B cell (primary cell): ENCODE measurements around the gene CD53.
"Not testable (repeated sequence)": the region's sequence is repeated elsewhere in the genome, so short reads cannot be mapped to it uniquely, and the experiment has no call there.

Source experiments
- CTCF ChIP-seq: fragments of 200-600 bp; IDR thresholded peaks from one replicate; pipeline ENCODE4 v1.8.0; 2022; ENCODE audit warnings: antibody characterized with exemption, mild to moderate bottlenecking
- EZH2 ChIP-seq: IDR thresholded peaks from 2 replicates; pipeline ENCODE4 v1.6.1; 2012; ENCODE audit warnings: borderline replicate concordance, low read depth, mild to moderate bottlenecking, moderate library complexity, low read length; ENCODE audit not compliant: insufficient read depth, poor library complexity, severe bottlenecking

GRCh38 chr1:110861942-110862341 is 11.0 kb upstream of the CD53 start:
- TF ChIP-seq CTCF, EZH2: not testable (repeated sequence)
